Fibroblast of lung (primary cell): ENCODE results near the gene EIF4E2. TPM values are rescaled to one million over a fixed set of nuclear protein-coding genes. Genes with fewer than 3 reads are reported as not detected.

Source experiments
- DNase-seq, 2 donors: peaks; one replicate each; pipeline versions ENCODE4 v3.0.0 to v3.0.0-alpha.2; 2010; ENCODE audit warnings: low read depth in 2 of 2
- H2AFZ ChIP-seq: 2 replicates; pipeline ENCODE4 v1.5.1; 2012; ENCODE audit warnings: low read length, control low read depth, inconsistent platforms
- H3K27ac ChIP-seq: 2 replicates; pipeline ENCODE4 v1.5.1; 2011; ENCODE audit warnings: low read length, control low read depth; ENCODE audit not compliant: insufficient read depth
- H3K27me3 ChIP-seq: 2 replicates; pipeline ENCODE4 v1.5.1; 2011; ENCODE audit warnings: mild to moderate bottlenecking, low read length; ENCODE audit not compliant: control insufficient read depth, insufficient read depth
- H3K36me3 ChIP-seq: 2 replicates; pipeline ENCODE4 v1.5.1; 2011; ENCODE audit warnings: low read length; ENCODE audit not compliant: control insufficient read depth, insufficient read depth
- H3K4me1 ChIP-seq: 2 replicates; pipeline ENCODE4 v1.5.1; 2011; ENCODE audit warnings: low read length; ENCODE audit not compliant: control insufficient read depth, insufficient read depth; ENCODE audit errors: extremely low read depth
- H3K4me2 ChIP-seq: 2 replicates; pipeline ENCODE4 v1.5.1; 2011; ENCODE audit warnings: low read length, control low read depth; ENCODE audit not compliant: insufficient read depth; ENCODE audit errors: extremely low read depth
- H3K4me3 ChIP-seq, 4 experiments: fragments of 200-600 bp in 1 of 4; sonication (generic) in 1 of 4; replicated peaks in 1 of 4; 2 replicates each; pipeline ENCODE4 v1.5.1; 2011 to 2016; ENCODE audit warnings: low read length in 4 of 4, low read depth in 3 of 4, mild to moderate bottlenecking in 3 of 4, control low read depth in 2 of 4, inconsistent platforms in 1 of 4, mixed read lengths in 1 of 4; ENCODE audit not compliant: insufficient read depth in 1 of 4; ENCODE audit errors: control extremely low read depth in 1 of 4
- H3K79me2 ChIP-seq: 2 replicates; pipeline ENCODE4 v1.5.1; 2012; ENCODE audit warnings: mild to moderate bottlenecking, low read length, inconsistent platforms; ENCODE audit not compliant: control insufficient read depth, insufficient read depth
- H3K9ac ChIP-seq: 2 replicates; pipeline ENCODE4 v1.5.1; 2011; ENCODE audit warnings: mild to moderate bottlenecking, low read length, control low read depth; ENCODE audit not compliant: insufficient read depth
- H3K9me3 ChIP-seq: 2 replicates; pipeline ENCODE4 v1.5.1; 2012; ENCODE audit warnings: low read depth, low read length; ENCODE audit not compliant: control insufficient read depth, insufficient read depth
- H4K20me1 ChIP-seq: 2 replicates; pipeline ENCODE4 v1.5.1; 2011; ENCODE audit warnings: low read length; ENCODE audit not compliant: control insufficient read depth, insufficient read depth; ENCODE audit errors: extremely low read depth
- CTCF ChIP-seq, 2 donors: IDR thresholded peaks in 1 of 2; conservative IDR thresholded peaks in 1 of 2; 1 replicate in 1 of 2; 2 replicates in 1 of 2; pipeline ENCODE4 v1.5.1; 2011 to 2012; ENCODE audit warnings: low read length in 2 of 2, control low read depth in 1 of 2, inconsistent platforms in 1 of 2, low read depth in 1 of 2, mild to moderate bottlenecking in 1 of 2
- EZH2 ChIP-seq: IDR thresholded peaks from 2 replicates; pipeline ENCODE4 v1.5.1; 2012; ENCODE audit warnings: low read length, control low read depth, mild to moderate bottlenecking; ENCODE audit errors: missing control alignments
- polyA plus RNA-seq, 2 donors: library from polyadenylated mRNA; depleted of rRNA in 1 of 2; stranded (reverse) in 1 of 2; unstranded in 1 of 2; fragments of >200 nt; gene quantifications; 2 replicates each; pipeline ENCODE4 v1.2.1, GENCODE V29; 2011 to 2012; ENCODE audit warnings: missing spikeins in 1 of 2
- total RNA-seq: library from RNA; depleted of rRNA; stranded (reverse); fragments of >200 nt; gene quantifications from 2 replicates; pipeline ENCODE4 v1.2.1, GENCODE V29; 2014

Gene EIF4E2
- total and polyA plus RNA-seq, 2 donors (not counting 1 experiment from before 2014, with no cell fraction given) = 77.6 to 101 TPM

DNA sequence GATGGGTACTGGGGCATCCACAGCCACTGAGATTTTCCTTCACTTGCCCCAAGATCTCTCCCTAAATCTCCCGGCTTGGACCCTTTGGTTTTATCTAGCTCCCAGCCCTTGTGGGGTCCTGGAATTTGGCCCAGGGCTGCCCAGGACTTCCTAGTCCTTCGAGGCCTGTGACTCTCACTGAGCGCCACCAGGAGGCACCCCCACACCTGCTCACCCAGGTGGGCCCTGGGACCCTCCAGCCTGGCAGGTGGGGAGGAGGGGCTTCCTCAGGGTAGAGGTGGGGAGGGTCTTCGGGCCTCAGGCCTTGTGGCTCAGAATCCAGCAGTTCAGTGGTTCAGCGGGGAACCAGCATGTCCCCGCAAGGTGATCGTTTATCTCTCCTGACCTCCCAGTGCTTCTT, 42.2 kb upstream of the EIF4E2 start:
- Histone ChIP-seq H2AFZ (no peak overlapping the region), H3K4me3 (no peak overlapping the region), H3K36me3 (no peaks in the 10 kb centered on the region), H3K27ac (no peak overlapping the region), H3K9me3 (no peaks in the 10 kb centered on the region), H3K79me2 (no peaks in the 10 kb centered on the region), H3K4me2 (no peak overlapping the region), H4K20me1 (no peaks in the 10 kb centered on the region), H3K27me3 (peaks cover 20% of the 10 kb centered on the region), H3K9ac (no peak overlapping the region), H3K4me1 (no peaks in the 10 kb centered on the region)
- TF ChIP-seq EZH2 = no peak
- TF ChIP-seq CTCF (conservative IDR thresholded peaks at IDR 0.05 in 1 of 2, IDR thresholded peaks at IDR 0.05 in 1 of 2; ENCODE audit: low read depth in 1 of 2, low read length in 2 of 2) = no peak
- DNase-seq = no peak

GRCh38 chr2:232511336-232511890, 39.1 kb upstream of the EIF4E2 start:
- no peak overlapping the region for H3K9ac ChIP-seq
- no peak for DNase-seq
- TF ChIP-seq CTCF (conservative IDR thresholded peaks at IDR 0.05 in 1 of 2, IDR thresholded peaks at IDR 0.05 in 1 of 2; ENCODE audit: low read depth in 1 of 2, low read length in 2 of 2) (no peak), EZH2 (no peak)
- H3K79me2 ChIP-seq = no peaks in the 10 kb centered on the region
- H3K27ac ChIP-seq = no peak overlapping the region
- no peak overlapping the region for H2AFZ ChIP-seq
- peaks cover 3% of the 10 kb centered on the region for H3K27me3 ChIP-seq
- no peak overlapping the region for H3K4me3 ChIP-seq
- no peaks in the 10 kb centered on the region for H3K4me1 ChIP-seq
- no peak overlapping the region for H3K4me2 ChIP-seq
- H3K9me3 ChIP-seq = no peaks in the 10 kb centered on the region
- no peaks in the 10 kb centered on the region for H4K20me1 ChIP-seq
- no peaks in the 10 kb centered on the region for H3K36me3 ChIP-seq

DNA sequence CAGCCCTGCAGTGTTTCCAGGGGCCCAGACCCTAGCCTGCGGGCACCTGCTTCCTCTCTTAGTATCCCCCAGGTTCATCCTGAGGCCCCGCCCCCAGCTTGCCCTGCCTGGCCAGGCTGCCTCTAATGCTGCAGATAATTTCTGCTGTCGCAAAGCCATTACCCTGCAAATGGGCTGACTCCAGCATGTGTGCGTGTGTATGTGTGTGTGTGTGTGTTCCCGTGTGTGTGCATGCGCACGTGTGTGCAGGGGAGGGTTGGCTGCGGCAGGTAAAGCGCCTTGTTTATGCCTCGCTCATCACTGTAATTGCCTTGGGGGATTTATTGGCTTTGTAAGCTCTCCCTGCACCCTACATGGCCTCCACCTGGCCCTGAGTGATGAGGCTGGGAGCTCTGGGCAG, 37.9 kb upstream of the EIF4E2 start:
- H3K4me1 ChIP-seq = no peaks in the 10 kb centered on the region
- no peaks in the 10 kb centered on the region for H3K79me2 ChIP-seq
- no peak overlapping the region for H3K9ac ChIP-seq
- H3K9me3 ChIP-seq = no peaks in the 10 kb centered on the region
- H4K20me1 ChIP-seq = no peaks in the 10 kb centered on the region
- no peak overlapping the region for H3K4me2 ChIP-seq
- H3K36me3 ChIP-seq = no peaks in the 10 kb centered on the region
- no peak overlapping the region for H3K4me3 ChIP-seq
- no peak overlapping the region for H2AFZ ChIP-seq
- H3K27ac ChIP-seq = no peak overlapping the region
- TF ChIP-seq CTCF (conservative IDR thresholded peaks at IDR 0.05 in 1 of 2, IDR thresholded peaks at IDR 0.05 in 1 of 2; ENCODE audit: low read depth in 1 of 2, low read length in 2 of 2) (no peak), EZH2 (no peak)
- H3K27me3 ChIP-seq = peaks cover 3% of the 10 kb centered on the region
- no peak for DNase-seq
